Kidney epithelial cell (primary cell): ENCODE results near the gene GTF2A2. TPM values are rescaled to one million over a fixed set of nuclear protein-coding genes. Genes with fewer than 3 reads are reported as not detected.

Source experiments
- DNase-seq: peaks from one replicate; pipeline ENCODE4 v3.0.0-alpha.2; 2010; ENCODE audit warnings: low read depth
- H3K27me3 ChIP-seq: 2 replicates; pipeline ENCODE4 v1.6.0; 2011; ENCODE audit warnings: low read length; ENCODE audit not compliant: control insufficient read depth, insufficient read depth
- H3K36me3 ChIP-seq: 2 replicates; pipeline ENCODE4 v1.5.1; 2011; ENCODE audit warnings: low read length; ENCODE audit not compliant: control insufficient read depth, insufficient read depth
- H3K4me3 ChIP-seq: 2 replicates; pipeline ENCODE4 v1.5.1; 2011; ENCODE audit warnings: low read depth, mild to moderate bottlenecking, control low read depth, low read length
- CTCF ChIP-seq: IDR thresholded peaks from 2 replicates; pipeline ENCODE4 v1.5.1; 2011; ENCODE audit warnings: mild to moderate bottlenecking, moderate library complexity, low read length, control low read depth, inconsistent platforms; ENCODE audit not compliant: insufficient read depth, poor library complexity, severe bottlenecking
- total RNA-seq: library from RNA; depleted of rRNA; stranded (reverse); fragments of >200 nt; gene quantifications from 2 replicates; pipeline ENCODE4 v1.2.3, GENCODE V29; 2015

Gene GTF2A2
- total RNA-seq, 1 donor from 2014 or later, result 36.9 TPM

DNA sequence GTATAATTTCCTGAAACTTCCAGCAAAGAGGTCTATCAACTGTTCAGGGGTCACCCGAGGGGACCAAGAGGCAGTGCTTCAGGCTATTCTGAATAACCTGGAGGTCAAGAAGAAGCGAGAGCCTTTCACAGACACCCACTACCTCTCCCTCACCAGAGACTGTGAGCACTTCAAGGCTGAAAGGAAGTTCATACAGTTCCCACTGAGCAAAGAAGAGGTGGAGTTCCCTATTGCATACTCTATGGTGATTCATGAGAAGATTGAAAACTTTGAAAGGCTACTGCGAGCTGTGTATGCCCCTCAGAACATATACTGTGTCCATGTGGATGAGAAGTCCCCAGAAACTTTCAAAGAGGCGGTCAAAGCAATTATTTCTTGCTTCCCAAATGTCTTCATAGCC is 38.9 kb downstream of the GTF2A2 start:
- no peaks in the 10 kb centered on the region for H3K27me3 ChIP-seq
- no peak for TF ChIP-seq CTCF
- H3K36me3 ChIP-seq, result no peaks in the 10 kb centered on the region
- no peak for DNase-seq
- no peak overlapping the region for H3K4me3 ChIP-seq

GRCh38 chr15:59616379-59616778 is 40.9 kb downstream of the GTF2A2 start:
- Histone ChIP-seq H3K4me3 (no peak overlapping the region), H3K36me3 (no peaks in the 10 kb centered on the region), H3K27me3 (no peaks in the 10 kb centered on the region)
- TF ChIP-seq CTCF, result peak; percentile 12
- peak; percentile 53 for DNase-seq

- Histone ChIP-seq H3K27me3 (no peaks in the 10 kb centered on the region), H3K4me3 (no peak overlapping the region), H3K36me3 (no peaks in the 10 kb centered on the region)
- no peak for TF ChIP-seq CTCF
- DNase-seq, result no peak
Measured at GRCh38 chr15:59615661-59616060, 41.7 kb downstream of the GTF2A2 start.

DNA sequence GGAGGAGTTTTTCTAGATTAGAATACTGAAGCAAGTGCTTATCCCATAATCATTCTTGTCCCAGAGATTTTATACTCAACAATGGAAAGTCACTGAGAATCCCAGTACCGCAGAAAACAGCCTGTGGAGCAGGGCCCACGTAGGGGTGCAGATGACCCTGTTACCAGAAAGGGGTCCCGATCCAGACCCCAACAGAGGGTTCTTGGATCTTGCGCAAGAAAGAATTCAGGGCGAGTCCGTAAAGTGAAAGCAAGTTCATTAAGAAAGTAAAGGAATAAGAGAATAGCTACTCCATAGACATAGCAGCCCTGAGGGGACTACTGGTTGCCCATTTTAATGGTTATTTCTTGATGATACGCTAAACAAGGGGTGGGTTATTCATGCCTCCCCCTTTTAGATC is 43.2 kb downstream of the GTF2A2 start:
- Histone ChIP-seq H3K36me3 (no peaks in the 10 kb centered on the region), H3K4me3 (no peak overlapping the region), H3K27me3 (no peaks in the 10 kb centered on the region)
- no peak for DNase-seq
- TF ChIP-seq CTCF, result no peak

DNA sequence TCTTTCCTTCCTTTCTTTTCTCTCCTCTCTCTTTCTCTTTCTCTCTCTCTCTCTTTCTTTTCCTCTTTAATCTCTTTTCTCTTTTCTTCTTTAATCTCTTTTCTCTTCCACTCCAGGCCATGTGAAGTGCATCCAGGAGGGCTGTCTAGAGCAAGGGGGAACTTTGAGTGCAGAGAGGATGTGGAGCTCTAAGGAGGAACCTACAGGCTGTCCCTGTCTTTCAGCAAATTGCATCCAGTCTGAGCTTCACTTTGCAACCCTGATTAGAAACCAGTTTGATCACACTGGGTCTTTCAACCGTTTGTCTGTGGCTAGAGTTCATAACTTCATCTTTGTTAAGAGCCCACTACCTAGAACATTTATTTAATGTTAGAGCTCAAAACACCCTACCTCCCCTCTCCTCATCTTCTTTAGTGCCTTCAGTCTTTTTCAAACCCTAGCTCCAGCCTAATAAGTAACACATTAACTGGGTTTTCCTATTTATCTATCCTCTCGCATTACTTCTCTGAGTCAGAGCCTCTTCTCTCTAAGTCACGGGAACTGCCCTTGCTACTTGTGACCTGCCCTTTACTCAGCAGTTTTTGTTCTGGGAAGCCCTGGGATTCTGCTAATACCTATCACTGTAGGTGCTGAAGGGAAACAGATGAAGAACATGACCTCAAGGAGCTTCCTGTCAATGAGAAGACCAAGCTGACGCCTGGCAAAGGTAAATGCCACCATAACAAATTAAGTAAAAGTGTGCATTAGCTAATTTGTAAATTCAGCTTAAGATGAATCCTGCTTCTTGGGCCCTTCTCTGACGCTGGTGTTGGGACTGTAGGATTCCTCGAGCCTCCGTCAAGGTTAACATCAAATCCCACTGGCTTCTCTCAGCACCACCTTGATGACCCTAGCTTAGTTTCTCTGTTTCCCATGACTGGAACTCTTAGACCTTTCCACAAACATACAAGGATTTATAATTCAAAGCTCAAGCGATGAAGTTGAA is 45.7 kb downstream of the GTF2A2 start, which contains the start of gene GCNT3:
Gene GCNT3, plus strand, starts transcription at position 508 of the 985 bp plus-strand sequence. CDS start 6,456 bp downstream, outside the sequence.
- DNase-seq, result peak; percentile 88
- Histone ChIP-seq H3K4me3 (no peak within 1 kb of the TSS), H3K27me3 (no peaks in the 10 kb centered on the region), H3K36me3 (no peaks in the 10 kb centered on the region)
- TF ChIP-seq CTCF, result no peak
